Measurements from ENCODE around the gene ACER3.

GRCh38 chr11:77027275-77027674, 166.6 kb downstream of the ACER3 start:
- TF ChIP-seq CTCF (IDR thresholded peaks at IDR 0.05): no peak
- no peak for TF ChIP-seq POLR2A (IDR thresholded peaks at IDR 0.05)

All from heart left ventricle (tissue), 13 donors.